Upper lobe of left lung (tissue), 6 donors: ENCODE measurements around the gene DYNLT2. TPM values are rescaled to one million over a fixed set of nuclear protein-coding genes. Genes with fewer than 3 reads are reported as not detected.
A peak's percentile ranks its signal among the peaks of the same experiment; 100 is the strongest.

Source experiments
- ATAC-seq, 2 donors: fragments of 200-7000 bp; cut with Tn5 transposase; one replicate each; pipeline ENCODE4 v1.9.1; 2022; ENCODE audit warnings: mild to moderate bottlenecking in 2 of 2, moderate library complexity in 2 of 2; ENCODE audit not compliant: low FRiP score in 2 of 2
- DNase-seq, 2 donors: peaks; one replicate each; pipeline ENCODE4 v3.0.0-alpha.2; 2019 to 2020
- H3K27ac ChIP-seq, 4 donors: fragments of 200-600 bp; sonication (generic); one replicate each; pipeline ENCODE4 v1.5.1; 2016 to 2019
- H3K27me3 ChIP-seq, 4 donors: fragments of 200-600 bp; sonication (generic); one replicate each; pipeline ENCODE4 v1.5.1; 2017 to 2019
- H3K36me3 ChIP-seq, 4 donors: fragments of 200-600 bp; sonication (generic); one replicate each; pipeline ENCODE4 v1.5.1; 2016 to 2019
- H3K4me1 ChIP-seq, 4 donors: fragments of 200-600 bp; sonication (generic); one replicate each; pipeline ENCODE4 v1.5.1; 2018 to 2019
- H3K4me3 ChIP-seq, 4 donors: fragments of 200-600 bp; sonication (generic); one replicate each; pipeline ENCODE4 v1.5.1; 2017 to 2019; ENCODE audit warnings: mild to moderate bottlenecking in 2 of 4, moderate library complexity in 1 of 4
- H3K9me3 ChIP-seq, 4 donors: fragments of 200-600 bp; sonication (generic); one replicate each; pipeline ENCODE4 v1.5.1; 2018 to 2019
- EP300 ChIP-seq, 4 donors: sonication (generic); formaldehyde crosslinking; IDR thresholded peaks; one replicate each; pipeline ENCODE4 v1.5.1; 2017; ENCODE audit warnings: antibody characterized with exemption in 4 of 4, control low read depth in 2 of 4
- POLR2A ChIP-seq, 4 donors: fragments of 450-650 bp; IDR thresholded peaks; one replicate each; pipeline ENCODE4 v1.5.1; 2016 to 2017; ENCODE audit warnings: antibody characterized with exemption in 4 of 4, mild to moderate bottlenecking in 2 of 4
- POLR2AphosphoS5 ChIP-seq, 2 donors: sonication (generic); formaldehyde crosslinking; IDR thresholded peaks; one replicate each; pipeline ENCODE4 v1.5.1; 2017; ENCODE audit warnings: antibody characterized with exemption in 2 of 2
- WGBS, 2 donors: methylation state at CpG; one replicate each; pipeline ENCODE4 v1.1.5; 2017 to 2018; 5-methylcytosine and 5-hydroxymethylcytosine counted together
- total RNA-seq, 6 donors: library from RNA; depleted of rRNA in 4 of 6; stranded (reverse); fragments of >200 nt in 4 of 6; gene quantifications; one replicate each; pipeline versions ENCODE4 v1.1.0 to v1.2.1, GENCODE V29; 2016 to 2021
- TF ChIP-seq, protein P1 (sequence below), 6 experiments: fragments of 450-650 bp in 4 of 6; fragments of 200-600 bp in 2 of 6; sonication (generic) in 2 of 6; IDR thresholded peaks; one replicate each; pipeline ENCODE4 v1.5.1; 2016 to 2019; ENCODE audit warnings: antibody characterized with exemption in 6 of 6
- donor health status: DM: no; HTN: no; CAD: no; lungs with moderate emphysema.
- donor health status: DM: no; HTN: yes; CAD: no; lungs with severe emphysema.

The DYNLT2 gene
- total RNA-seq, 6 donors from 2014 or later: 0.89 to 6.3 (median 1.2) TPM

- Histone ChIP-seq H3K27ac (no peak overlapping the region), H3K9me3 (no peaks in the 10 kb centered on the region), H3K4me3 (no peak overlapping the region), H3K27me3 (no peaks in the 10 kb centered on the region), H3K36me3 (peaks cover 5 to 84% (median 44%) of the 10 kb centered on the region in 4 donors), H3K4me1 (peaks cover 0 to 6% (median 0%) of the 10 kb centered on the region in 4 donors)
- no peak for DNase-seq
- ATAC-seq: no peak
- no peak for TF ChIP-seq EP300 (IDR thresholded peaks at IDR 0.05)
- TF ChIP-seq POLR2A (IDR thresholded peaks at IDR 0.05): no peak
- TF ChIP-seq, protein P1, sequence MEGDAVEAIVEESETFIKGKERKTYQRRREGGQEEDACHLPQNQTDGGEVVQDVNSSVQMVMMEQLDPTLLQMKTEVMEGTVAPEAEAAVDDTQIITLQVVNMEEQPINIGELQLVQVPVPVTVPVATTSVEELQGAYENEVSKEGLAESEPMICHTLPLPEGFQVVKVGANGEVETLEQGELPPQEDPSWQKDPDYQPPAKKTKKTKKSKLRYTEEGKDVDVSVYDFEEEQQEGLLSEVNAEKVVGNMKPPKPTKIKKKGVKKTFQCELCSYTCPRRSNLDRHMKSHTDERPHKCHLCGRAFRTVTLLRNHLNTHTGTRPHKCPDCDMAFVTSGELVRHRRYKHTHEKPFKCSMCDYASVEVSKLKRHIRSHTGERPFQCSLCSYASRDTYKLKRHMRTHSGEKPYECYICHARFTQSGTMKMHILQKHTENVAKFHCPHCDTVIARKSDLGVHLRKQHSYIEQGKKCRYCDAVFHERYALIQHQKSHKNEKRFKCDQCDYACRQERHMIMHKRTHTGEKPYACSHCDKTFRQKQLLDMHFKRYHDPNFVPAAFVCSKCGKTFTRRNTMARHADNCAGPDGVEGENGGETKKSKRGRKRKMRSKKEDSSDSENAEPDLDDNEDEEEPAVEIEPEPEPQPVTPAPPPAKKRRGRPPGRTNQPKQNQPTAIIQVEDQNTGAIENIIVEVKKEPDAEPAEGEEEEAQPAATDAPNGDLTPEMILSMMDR (IDR thresholded peaks at IDR 0.05): no peak
- TF ChIP-seq POLR2AphosphoS5 (IDR thresholded peaks at IDR 0.05): no peak
- 90 to 91% methylated on average over 10 of the region's 10 CpGs for WGBS, 2 donors
Measured at GRCh38 chr6:169763881-169764280, 12.5 kb upstream of the DYNLT2 start.

DNA sequence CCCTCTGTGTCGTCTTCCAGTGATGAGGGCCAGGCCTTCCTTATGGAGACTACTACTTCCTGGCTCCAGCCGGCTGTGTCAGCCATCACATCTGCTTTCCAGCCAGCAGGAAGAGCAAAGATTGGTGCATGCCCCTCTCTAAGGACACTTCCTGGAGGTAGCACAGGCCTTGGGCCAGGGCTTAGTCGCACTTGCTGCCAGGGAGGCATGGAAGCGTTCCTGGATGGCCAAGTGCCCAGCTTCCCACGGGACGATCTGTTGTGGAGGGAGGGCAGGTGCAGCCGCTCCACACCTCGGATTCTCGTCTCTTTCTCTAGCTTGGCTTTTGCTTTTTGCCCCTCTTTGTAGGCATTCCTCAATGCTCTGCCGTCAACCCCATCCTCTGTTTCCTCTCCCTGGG lies 11.9 kb upstream of the DYNLT2 start:
- H3K4me3 ChIP-seq: no peak overlapping the region
- no peaks in the 10 kb centered on the region for H3K9me3 ChIP-seq
- H3K36me3 ChIP-seq: peaks cover 5 to 85% (median 46%) of the 10 kb centered on the region in 4 donors
- peaks cover 0 to 6% (median 0%) of the 10 kb centered on the region in 4 donors for H3K4me1 ChIP-seq
- no peak for TF ChIP-seq POLR2AphosphoS5 (IDR thresholded peaks at IDR 0.05)
- TF ChIP-seq EP300 (IDR thresholded peaks at IDR 0.05): no peak
- TF ChIP-seq, protein P1 (IDR thresholded peaks at IDR 0.05): no peak
- no peak for TF ChIP-seq POLR2A (IDR thresholded peaks at IDR 0.05)
- H3K27ac ChIP-seq: no peak overlapping the region
- H3K27me3 ChIP-seq: no peaks in the 10 kb centered on the region
- WGBS, 2 donors: 75 to 87% methylated on average over 8 to 10 of the region's 10 CpGs
- DNase-seq: no peak
- no peak for ATAC-seq

GRCh38 chr6:169755162-169755561 lies 3.8 kb upstream of the DYNLT2 start:
- no peak for TF ChIP-seq EP300 (IDR thresholded peaks at IDR 0.05)
- TF ChIP-seq, protein P1 (IDR thresholded peaks at IDR 0.05): no peak
- no peak for TF ChIP-seq POLR2AphosphoS5 (IDR thresholded peaks at IDR 0.05)
- no peak for TF ChIP-seq POLR2A (IDR thresholded peaks at IDR 0.05)
- H3K36me3 ChIP-seq: peaks cover 2 to 37% (median 20%) of the 10 kb centered on the region in 4 donors
- DNase-seq: no peak
- H3K4me3 ChIP-seq: no peak overlapping the region
- 89 to 91% methylated on average over 6 of the region's 6 CpGs for whole genome bisulfite sequencing, 2 donors
- H3K27ac ChIP-seq: no peak overlapping the region
- peaks cover 12 to 21% (median 14%) of the 10 kb centered on the region in 4 donors for H3K4me1 ChIP-seq
- ATAC-seq: no peak
- H3K27me3 ChIP-seq: no peaks in the 10 kb centered on the region
- H3K9me3 ChIP-seq: no peaks in the 10 kb centered on the region

DNA sequence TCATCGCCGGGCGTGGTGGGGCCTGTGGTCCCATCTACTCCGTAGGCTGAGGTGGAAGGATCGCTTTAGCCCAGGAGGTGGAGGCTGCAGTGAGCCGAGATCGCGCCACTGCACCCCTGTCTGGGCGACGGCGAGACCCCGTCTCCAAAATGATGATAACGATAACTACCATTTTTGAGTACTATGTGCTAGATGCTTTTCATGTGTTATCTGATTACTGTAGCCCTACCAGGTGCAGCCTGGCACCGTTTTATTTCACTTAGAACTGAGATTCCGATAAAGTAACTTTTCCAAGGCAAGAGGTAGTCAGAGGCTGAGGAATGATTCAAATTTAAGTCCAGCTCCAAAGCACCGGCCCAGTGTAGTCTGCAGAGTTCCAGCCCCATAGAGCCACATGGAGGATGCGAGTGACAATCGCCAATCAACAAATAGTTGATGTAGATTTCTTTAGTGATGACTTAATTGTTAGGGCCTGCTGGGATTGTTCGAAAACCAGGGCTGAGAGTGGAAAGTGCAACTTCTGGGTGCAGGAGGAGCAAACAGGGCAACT lies 777 bp upstream of the DYNLT2 start:
- ATAC-seq: peak in 1 of 2 donors; percentile 69
- no peak for DNase-seq
- no peak for TF ChIP-seq EP300 (IDR thresholded peaks at IDR 0.05)
- TF ChIP-seq, protein P1 (IDR thresholded peaks at IDR 0.05): no peak
- TF ChIP-seq POLR2AphosphoS5 (IDR thresholded peaks at IDR 0.05): no peak
- no peak for TF ChIP-seq POLR2A (IDR thresholded peaks at IDR 0.05)
- WGBS, 2 donors: 10 to 13% methylated on average over 15 to 16 of the region's 19 CpGs
- Histone ChIP-seq H3K9me3 (no peaks in the 10 kb centered on the region), H3K4me1 (peaks cover 17 to 24% (median 19%) of the 10 kb centered on the region in 4 donors), H3K27me3 (no peaks in the 10 kb centered on the region), H3K4me3 (peak overlapping the region; percentile 74 to 95 (median 85)), H3K36me3 (peaks cover 2 to 7% (median 6%) of the 10 kb centered on the region in 4 donors), H3K27ac (peak overlapping the region; percentile 94 to 99 (median 96))

DNA sequence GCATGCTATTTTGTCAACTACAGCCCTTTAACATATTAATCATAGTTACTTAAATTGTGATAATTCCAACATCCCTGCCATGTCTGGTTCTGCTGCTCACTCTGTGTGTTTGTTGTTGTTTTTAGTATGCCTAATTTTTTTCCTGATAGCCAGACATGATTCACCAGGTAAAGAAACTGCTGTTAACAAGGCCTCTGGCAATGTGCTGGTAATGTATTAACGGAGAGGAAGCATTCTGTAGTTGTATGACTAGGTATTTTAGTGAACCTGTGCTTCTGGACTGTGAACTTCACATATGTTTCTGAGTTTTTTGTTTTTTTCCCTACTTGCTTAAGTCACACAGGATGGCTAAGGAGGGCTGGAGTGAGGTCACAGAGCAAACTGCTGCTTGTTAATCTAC lies 4.8 kb downstream of the DYNLT2 start:
- ATAC-seq (no peak), DNase-seq (no peak)
- peaks cover 0 to 2% (median 0%) of the 10 kb centered on the region in 4 donors for H3K9me3 ChIP-seq
- H3K27me3 ChIP-seq: no peaks in the 10 kb centered on the region
- H3K4me1 ChIP-seq: peaks cover 9 to 13% (median 11%) of the 10 kb centered on the region in 4 donors
- WGBS, 2 donors: 93 to 95% methylated on average over 1 of the region's 1 CpG
- H3K27ac ChIP-seq: no peak overlapping the region
- no peaks in the 10 kb centered on the region for H3K36me3 ChIP-seq
- no peak overlapping the region for H3K4me3 ChIP-seq
- TF ChIP-seq, protein P1 (IDR thresholded peaks at IDR 0.05): no peak
- TF ChIP-seq EP300 (IDR thresholded peaks at IDR 0.05) (no peak), POLR2AphosphoS5 (IDR thresholded peaks at IDR 0.05) (no peak), POLR2A (IDR thresholded peaks at IDR 0.05) (no peak)
